ENCODE results near the gene FARP2. TPM values are rescaled to one million over a fixed set of nuclear protein-coding genes. Genes with fewer than 3 reads are reported as not detected.

FARP2 gene
- total RNA-seq, 4 donors from 2014 or later = 10.7 to 20.1 (median 13.6) TPM

- in situ Hi-C loops (cut with MboI; ENCODE audit: low sequenced_read_pairs in 4 of 4) = no loop called here
- ATAC-seq = no peak
- Histone ChIP-seq H3K27me3 (no peaks in the 10 kb centered on the region), H3K4me1 (no peaks in the 10 kb centered on the region), H3K4me3 (no peak overlapping the region), H3K36me3 (peaks cover 0 to 39% of the 10 kb centered on the region in 2 donors), H3K9me3 (no peaks in the 10 kb centered on the region), H3K27ac (no peak overlapping the region)
- TF ChIP-seq POLR2A (IDR thresholded peaks at IDR 0.05) = no peak
- no peak for TF ChIP-seq CTCF (IDR thresholded peaks at IDR 0.05 in 4 of 5, conservative IDR thresholded peaks at IDR 0.05 in 1 of 5)
- intact Hi-C loops (cut with DNase I; ENCODE audit: low total_unique reads) = no loop called here
- no peak for DNase-seq
Observed at GRCh38 chr2:241491549-241492173, 135.6 kb downstream of the FARP2 start.

- H3K27me3 ChIP-seq = no peaks in the 10 kb centered on the region
- no peak overlapping the region for H3K27ac ChIP-seq
- TF ChIP-seq CTCF (IDR thresholded peaks at IDR 0.05 in 4 of 5, conservative IDR thresholded peaks at IDR 0.05 in 1 of 5) (no peak), POLR2A (IDR thresholded peaks at IDR 0.05) (no peak)
- DNase-seq (no peak), ATAC-seq (no peak)
- in situ Hi-C loops (cut with MboI; ENCODE audit: low sequenced_read_pairs in 4 of 4) (no loop called here), intact Hi-C loops (cut with DNase I; ENCODE audit: low total_unique reads) (no loop called here)
- no peaks in the 10 kb centered on the region for H3K9me3 ChIP-seq
- peaks cover 0 to 44% of the 10 kb centered on the region in 2 donors for H3K36me3 ChIP-seq
- H3K4me3 ChIP-seq = no peak overlapping the region
- H3K4me1 ChIP-seq = no peaks in the 10 kb centered on the region
Observed at GRCh38 chr2:241492174-241492565, 136.1 kb downstream of the FARP2 start.

- TF ChIP-seq POLR2A (IDR thresholded peaks at IDR 0.05) = no peak
- TF ChIP-seq CTCF (IDR thresholded peaks at IDR 0.05 in 4 of 5, conservative IDR thresholded peaks at IDR 0.05 in 1 of 5) = no peak
- in situ Hi-C loops (cut with MboI; ENCODE audit: low sequenced_read_pairs in 4 of 4) = no loop called here
- DNase-seq = no peak
Observed at GRCh38 chr2:241493092-241493491, 137.0 kb downstream of the FARP2 start.

GRCh38 chr2:241494311-241494908, 138.3 kb downstream of the FARP2 start:
- ATAC-seq = no peak
- no peak overlapping the region for H3K4me3 ChIP-seq
- no peak overlapping the region for H3K27ac ChIP-seq
- no peaks in the 10 kb centered on the region for H3K9me3 ChIP-seq
- in situ Hi-C loops (cut with MboI; ENCODE audit: low sequenced_read_pairs in 4 of 4) (no loop called here), intact Hi-C loops (cut with DNase I; ENCODE audit: low total_unique reads) (no loop called here)
- peaks cover 2 to 3% of the 10 kb centered on the region in 2 donors for H3K4me1 ChIP-seq
- DNase-seq = no peak
- H3K27me3 ChIP-seq = no peaks in the 10 kb centered on the region
- H3K36me3 ChIP-seq = peaks cover 0 to 65% of the 10 kb centered on the region in 2 donors
- TF ChIP-seq CTCF (IDR thresholded peaks at IDR 0.05 in 4 of 5, conservative IDR thresholded peaks at IDR 0.05 in 1 of 5) (no peak), POLR2A (IDR thresholded peaks at IDR 0.05) (no peak)

More at GRCh38 chr2:241493092-241493491, 137.0 kb downstream of the FARP2 start:
- ATAC-seq = no peak
- Histone ChIP-seq H3K36me3 (peaks cover 0 to 52% of the 10 kb centered on the region in 2 donors), H3K27ac (no peak overlapping the region), H3K9me3 (no peaks in the 10 kb centered on the region), H3K27me3 (no peaks in the 10 kb centered on the region), H3K4me3 (no peak overlapping the region), H3K4me1 (no peaks in the 10 kb centered on the region)
- intact Hi-C loops (cut with DNase I; ENCODE audit: low total_unique reads) = no loop called here

Measured in gastrocnemius medialis (tissue), 4 donors.